HepG2 (cell line): ENCODE results near the gene TTC23. TPM values are rescaled to one million over a fixed set of nuclear protein-coding genes. Genes with fewer than 3 reads are reported as not detected.
A peak's percentile ranks its signal among the peaks of the same experiment; 100 is the strongest.

Experiments
- ARID3A ChIP-seq: IDR thresholded peaks from 2 replicates; pipeline ENCODE4 v1.6.1; 2012; ENCODE audit warnings: low read depth, low read length, improper control_type of control experiment
- ASH2L ChIP-seq: fragments of 300-600, 200-600 bp; sonication (generic); IDR thresholded peaks from 2 replicates; pipeline ENCODE4 v1.7.0; 2017; ENCODE audit warnings: low read depth, mild to moderate bottlenecking, moderate library complexity, mixed read lengths, low read length; ENCODE audit not compliant: insufficient read length
- CBFB ChIP-seq: sonication (generic); formaldehyde crosslinking; IDR thresholded peaks from 2 replicates; pipeline ENCODE4 v1.4.0; 2020; ENCODE audit warnings: missing genetic modification reagents
- CHCHD3 ChIP-seq: sonication (generic); formaldehyde crosslinking; IDR thresholded peaks from 2 replicates; pipeline ENCODE4 v1.8.0; 2022; ENCODE audit warnings: mild to moderate bottlenecking, missing genetic modification reagents, moderate library complexity
- CHD4 ChIP-seq: fragments of 200-600 bp; sonication (generic); IDR thresholded peaks from 2 replicates; pipeline ENCODE4 v1.7.0; 2017; ENCODE audit warnings: mild to moderate bottlenecking, low read length, borderline replicate concordance
- CSRNP2 ChIP-seq: sonication (generic); formaldehyde crosslinking; conservative IDR thresholded peaks from 2 replicates; pipeline ENCODE4 v1.8.0; 2022; ENCODE audit warnings: low read depth, missing genetic modification reagents
- GPN1 ChIP-seq: sonication (generic); formaldehyde crosslinking; IDR thresholded peaks from 2 replicates; pipeline ENCODE4 v1.5.1; 2020; ENCODE audit warnings: missing genetic modification reagents, borderline replicate concordance
- KLF11 ChIP-seq: IDR thresholded peaks from 2 replicates; pipeline ENCODE4 v1.6.1; 2016; ENCODE audit warnings: missing compliant biosample characterization
- MLLT10 ChIP-seq: sonication (generic); formaldehyde crosslinking; IDR thresholded peaks from 2 replicates; pipeline ENCODE4 v1.4.0; 2020; ENCODE audit warnings: missing genetic modification reagents
- MYC ChIP-seq: sonication (generic); formaldehyde crosslinking; IDR thresholded peaks from 2 replicates; pipeline ENCODE4 v1.9.0; 2021; ENCODE audit warnings: missing genetic modification reagents, borderline replicate concordance
- NFKBIZ ChIP-seq: IDR thresholded peaks from 2 replicates; pipeline ENCODE4 v1.6.1; 2018; ENCODE audit warnings: missing genetic modification reagents, missing compliant biosample characterization
- NR3C1 ChIP-seq: sonication (generic); formaldehyde crosslinking; IDR thresholded peaks from 2 replicates; pipeline ENCODE4 v1.4.0; 2020; ENCODE audit warnings: missing genetic modification reagents
- PCBP1 ChIP-seq: fragments of 200-400 bp; formaldehyde crosslinking; IDR thresholded peaks from 2 replicates; pipeline ENCODE4 v1.6.1; 2017; ENCODE audit warnings: mild to moderate bottlenecking, low read depth, low read length, borderline replicate concordance
- POLR2A ChIP-seq, 2 experiments: IDR thresholded peaks; 2 replicates each; pipeline ENCODE4 v1.6.1; 2011; ENCODE audit warnings: low read depth in 2 of 2, low read length in 2 of 2, mild to moderate bottlenecking in 1 of 2, moderate library complexity in 1 of 2; ENCODE audit not compliant: insufficient read depth in 1 of 2
- ZBTB40 ChIP-seq, 2 experiments: fragments of 450-650 bp in 1 of 2; sonication (generic) in 1 of 2; formaldehyde crosslinking in 1 of 2; IDR thresholded peaks; 2 replicates each; pipeline versions ENCODE4 v1.6.1 to v1.8.0; 2016 to 2022; ENCODE audit warnings: antibody characterized with exemption in 1 of 2, mild to moderate bottlenecking in 1 of 2, missing genetic modification reagents in 1 of 2
- ZNF264 ChIP-seq: sonication (generic); formaldehyde crosslinking; IDR thresholded peaks from 2 replicates; pipeline ENCODE4 v1.4.0; 2020; ENCODE audit warnings: missing genetic modification reagents
- ZNF547 ChIP-seq: sonication (generic); formaldehyde crosslinking; IDR thresholded peaks from 2 replicates; pipeline ENCODE4 v1.5.1; 2020; ENCODE audit warnings: mild to moderate bottlenecking, missing genetic modification reagents
- ZNF841 ChIP-seq: sonication (generic); formaldehyde crosslinking; IDR thresholded peaks from 2 replicates; pipeline ENCODE4 v1.8.1; 2023; ENCODE audit warnings: missing genetic modification reagents, borderline replicate concordance
- polyA plus RNA-seq, 8 experiments: library from polyadenylated mRNA; depleted of rRNA in 3 of 8; stranded (reverse) in 7 of 8; unstranded in 1 of 8; fragments of >200 nt; fragmentation: Illumina TruSeq in 4 of 8; extraction: Trizol in 4 of 8; gene quantifications; 2 replicates each; pipeline versions ENCODE4 v1.2.1 to v1.2.3, GENCODE V29; 2011 to 2016; ENCODE audit warnings: low read depth in 4 of 8, missing spikeins in 1 of 8, mixed read lengths in 1 of 8; ENCODE audit not compliant: insufficient read depth in 1 of 8
- total RNA-seq, 5 experiments: library from RNA; depleted of rRNA; stranded (reverse); fragments of >200 nt; fragmentation: Illumina TruSeq; extraction: Trizol; gene quantifications; 2 replicates each; pipeline ENCODE4 v1.2.3, GENCODE V29; 2016; ENCODE audit warnings: low read depth in 1 of 5

The TTC23 gene
- total and polyA plus RNA-seq, 2 of the 13 experiments (the other 11 are each of a cell fraction or from before 2014, with no cell fraction given) = 1.6 to 11.7 TPM

- TF ChIP-seq ZBTB40 (IDR thresholded peaks at IDR 0.05) = no peak
- TF ChIP-seq ZBTB40 (CRISPR knock-in tag; IDR thresholded peaks at IDR 0.05) = peak; percentile 65; the same call in 1 of the 2 replicates
- no peak for TF ChIP-seq PCBP1
- TF ChIP-seq GPN1 (CRISPR knock-in tag) = no peak
- TF ChIP-seq KLF11 (CRISPR knock-in tag) = no peak
- peak; percentile 38 for TF ChIP-seq ASH2L
- no peak; the same call in 1 of the 2 replicates for TF ChIP-seq MYC (CRISPR knock-in tag)
- 0 out of 2 replicates have a peak, but pooled peaks have one; percentile 19 for TF ChIP-seq CBFB (CRISPR knock-in tag)
- no peak for TF ChIP-seq ZNF841 (CRISPR knock-in tag)
- peak; percentile 48; the same call in 1 of the 2 replicates for TF ChIP-seq ZNF547 (CRISPR knock-in tag)
- peak; percentile 70 to 87 for TF ChIP-seq POLR2A (IDR thresholded peaks at IDR 0.05; ENCODE audit: insufficient read depth in 1 of 2, low read depth in 2 of 2, low read length in 2 of 2)
- no peak for TF ChIP-seq MLLT10 (CRISPR knock-in tag)
- peak; percentile 81; the same call in 1 of the 2 replicates for TF ChIP-seq CHCHD3
- TF ChIP-seq NFKBIZ (CRISPR knock-in tag) = no peak
- TF ChIP-seq CSRNP2 = no peak; the same call in 1 of the 2 replicates
- no peak for TF ChIP-seq ARID3A
- no peak for TF ChIP-seq NR3C1 (CRISPR knock-in tag)
- TF ChIP-seq CHD4 = no peak
- TF ChIP-seq ZNF264 (CRISPR knock-in tag) = peak; percentile 61; the same call in 1 of the 2 replicates
These were observed 144.4 kb downstream of the TTC23 start, which contains the start of gene SYNM (continued) for GRCh38 chr15:99104788-99105513.
